Islet of Langerhans (tissue), 1 donor: ENCODE data around the gene ADCY7.

Experiments used
- FAIRE-seq: peaks from one replicate; lab custom pipeline; 2011; peaks lifted over from hg19 to GRCh38; lab: Jason Lieb, UNC

ADCY7 gene

DNA sequence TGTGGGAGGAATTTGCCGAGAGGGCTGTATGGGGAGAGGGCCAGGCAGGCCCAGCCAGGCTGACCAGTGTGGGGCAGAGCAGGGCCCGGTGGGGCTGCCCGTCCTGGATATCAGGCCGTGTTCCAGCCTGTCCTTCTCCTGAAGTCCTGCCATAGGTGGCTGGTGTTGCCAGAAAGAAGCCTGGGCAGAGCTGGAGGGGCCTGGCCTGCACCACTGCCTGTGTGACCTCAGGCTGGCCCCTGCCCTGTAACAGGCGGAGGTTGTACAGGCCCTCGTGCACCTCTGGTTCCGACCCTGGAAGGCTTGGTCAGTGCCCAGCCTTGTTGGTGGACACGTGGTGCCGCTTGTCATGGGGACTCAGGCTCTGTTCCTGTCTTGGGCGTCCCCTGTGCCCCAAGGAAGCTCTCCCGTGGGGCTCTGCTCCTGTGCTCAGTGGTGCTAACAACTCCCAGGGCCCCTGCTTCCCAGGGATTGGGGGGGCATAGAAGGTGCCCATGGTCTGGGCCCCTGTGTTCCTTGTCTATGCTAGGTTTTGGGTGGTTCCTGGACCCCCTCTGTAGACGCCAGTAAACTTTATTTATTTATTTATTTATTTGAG, 33.3 kb downstream of the ADCY7 start:
- FAIRE-seq = no peak

- no peak for FAIRE-seq
Measured at GRCh38 chr16:50300942-50301625, 34.7 kb downstream of the ADCY7 start.

DNA sequence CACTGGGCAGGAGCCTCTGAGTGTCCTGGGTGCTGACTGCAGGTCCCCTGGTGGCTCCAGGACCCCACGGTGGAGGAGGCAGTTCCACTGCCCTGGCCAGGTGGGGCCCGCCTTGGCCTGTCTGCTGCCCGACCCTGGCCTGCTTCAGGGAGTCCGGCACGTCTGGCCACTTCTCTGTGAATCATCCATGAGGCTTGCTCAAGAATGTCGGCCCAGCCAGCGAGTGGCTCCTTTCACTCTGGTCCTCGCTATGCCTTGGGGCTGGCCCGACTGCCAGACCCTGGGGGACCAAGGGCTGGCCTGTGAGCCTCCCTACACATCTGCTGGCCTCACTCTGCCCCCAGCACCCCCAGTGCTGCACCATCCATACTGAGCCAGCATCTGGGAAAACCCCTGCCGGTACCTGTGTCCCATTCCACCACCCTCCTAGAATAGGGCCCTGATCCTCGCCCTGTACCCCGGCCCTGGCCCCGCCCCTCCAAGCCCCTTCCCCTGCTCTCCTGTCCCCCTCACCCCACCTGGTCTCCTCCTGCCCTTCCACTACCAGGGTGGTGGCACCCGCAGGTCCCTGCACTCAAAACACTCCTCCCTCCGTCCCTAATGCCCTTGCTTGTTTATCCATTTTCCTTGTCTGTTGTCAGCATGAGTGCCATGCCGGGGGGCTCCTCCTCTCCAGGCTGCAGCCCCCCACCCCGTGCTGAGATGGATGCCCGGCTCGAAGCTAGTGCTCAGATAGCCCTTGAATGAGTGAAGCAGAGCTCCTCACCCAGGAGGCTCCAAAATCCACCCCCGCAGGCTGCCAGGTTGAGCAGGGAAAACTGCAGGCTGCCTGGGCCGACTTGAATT, 35.5 kb downstream of the ADCY7 start:
- FAIRE-seq = no peak

DNA sequence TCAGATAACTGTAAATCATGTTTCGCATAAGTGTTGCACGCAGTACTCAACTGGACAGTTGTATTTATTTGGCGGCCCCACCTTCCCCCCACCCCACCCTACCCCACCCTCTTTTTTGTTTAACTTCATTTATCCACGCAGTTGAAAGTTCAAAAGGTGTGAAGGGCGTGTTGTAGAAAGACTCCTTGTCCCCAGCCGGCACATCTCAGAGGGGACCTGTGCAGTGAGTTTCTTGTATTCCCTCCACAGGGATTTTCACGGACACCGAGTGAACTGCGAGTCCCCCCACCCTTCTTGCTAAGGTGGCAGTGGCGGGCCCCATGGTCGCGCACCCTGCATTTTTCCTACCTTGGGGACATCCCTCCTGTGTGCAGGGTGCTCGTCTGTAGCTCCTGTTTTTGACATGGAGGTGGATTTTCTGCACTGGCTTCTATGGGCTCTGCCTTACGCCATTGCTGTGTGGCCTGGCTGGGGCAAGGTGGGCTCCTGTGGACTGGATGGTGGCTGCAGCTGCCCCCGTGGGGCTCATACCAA, 36.2 kb downstream of the ADCY7 start:
- FAIRE-seq = no peak

DNA sequence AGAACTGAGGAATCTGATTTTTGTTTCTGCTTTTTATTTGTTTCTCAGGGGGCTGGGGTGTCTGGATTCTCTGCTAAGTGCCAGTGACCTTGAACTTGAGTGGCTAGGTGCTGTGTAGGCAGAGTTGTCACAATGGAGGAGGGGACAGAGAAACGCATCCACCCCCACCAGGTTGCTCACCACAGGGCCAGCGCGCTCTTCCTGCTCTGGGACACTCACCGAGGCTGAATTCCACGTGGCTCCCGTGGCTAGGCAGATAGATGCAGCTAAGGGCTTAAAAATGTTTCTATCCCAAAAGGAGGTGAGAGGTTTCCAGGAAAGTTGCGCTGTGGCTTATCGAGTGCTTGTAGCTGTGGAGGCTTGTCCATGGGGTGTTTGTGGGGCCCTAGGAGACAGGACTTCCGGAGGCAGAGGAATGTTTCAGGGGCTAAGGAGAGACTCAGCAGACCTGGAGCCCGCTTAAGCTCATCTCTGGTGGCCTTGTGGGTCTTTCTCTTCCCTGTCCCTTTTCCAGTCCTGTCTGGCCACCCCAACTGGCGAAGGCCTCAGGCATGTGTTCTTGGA, 36.8 kb downstream of the ADCY7 start:
- FAIRE-seq = no peak

GRCh38 chr16:50303605-50304466, 37.5 kb downstream of the ADCY7 start:
- no peak for FAIRE-seq

GRCh38 chr16:50304467-50305440, 38.4 kb downstream of the ADCY7 start:
- FAIRE-seq = no peak

DNA sequence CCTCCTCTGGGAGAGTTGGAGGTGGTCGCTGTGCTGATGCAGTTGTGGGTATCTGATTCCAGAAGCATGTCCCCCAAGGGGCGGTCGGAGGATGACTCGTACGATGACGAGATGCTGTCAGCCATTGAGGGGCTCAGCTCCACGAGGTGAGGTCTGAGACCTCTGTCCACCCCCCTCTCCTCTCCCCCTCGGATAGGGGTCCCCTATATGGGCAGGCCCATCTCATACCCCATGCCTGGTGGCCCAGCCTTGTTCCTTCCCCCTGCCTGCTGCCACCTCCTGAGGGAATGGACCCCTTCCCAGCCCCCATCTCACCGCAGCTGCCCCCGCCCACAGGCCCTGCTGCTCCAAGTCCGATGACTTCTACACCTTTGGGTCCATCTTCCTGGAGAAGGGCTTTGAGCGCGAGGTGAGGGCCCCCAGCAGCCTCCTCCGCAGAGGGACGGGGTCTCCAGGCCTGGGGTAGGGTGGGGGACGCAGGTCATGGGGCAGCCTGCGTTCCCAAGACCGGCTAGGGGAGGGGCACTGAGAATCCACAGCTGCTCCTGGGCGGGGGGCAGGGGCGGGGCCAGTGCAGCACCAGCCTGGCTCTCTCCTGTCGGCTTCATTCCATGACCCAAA, 39.2 kb downstream of the ADCY7 start:
- no peak for FAIRE-seq

DNA sequence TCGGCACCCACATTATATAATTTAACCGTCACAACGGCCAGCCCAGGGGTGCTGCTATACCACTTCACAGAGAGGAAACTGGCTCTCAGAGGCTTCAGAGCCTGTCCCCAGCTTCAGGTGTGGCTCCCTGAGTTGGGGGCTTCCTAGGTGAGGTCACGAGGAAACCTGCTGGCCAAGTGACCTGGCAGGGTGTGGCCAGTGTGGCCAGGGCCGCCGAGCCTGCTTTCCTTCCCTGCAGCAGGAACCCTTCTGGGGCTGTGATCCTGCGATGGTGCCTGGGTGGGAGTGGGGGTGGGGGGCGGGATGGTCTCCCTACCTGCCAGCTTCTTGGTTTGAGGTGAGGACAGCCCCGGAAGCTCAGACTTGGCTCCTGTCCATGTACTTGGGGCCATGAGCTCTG, 39.9 kb downstream of the ADCY7 start:
- FAIRE-seq = no peak

DNA sequence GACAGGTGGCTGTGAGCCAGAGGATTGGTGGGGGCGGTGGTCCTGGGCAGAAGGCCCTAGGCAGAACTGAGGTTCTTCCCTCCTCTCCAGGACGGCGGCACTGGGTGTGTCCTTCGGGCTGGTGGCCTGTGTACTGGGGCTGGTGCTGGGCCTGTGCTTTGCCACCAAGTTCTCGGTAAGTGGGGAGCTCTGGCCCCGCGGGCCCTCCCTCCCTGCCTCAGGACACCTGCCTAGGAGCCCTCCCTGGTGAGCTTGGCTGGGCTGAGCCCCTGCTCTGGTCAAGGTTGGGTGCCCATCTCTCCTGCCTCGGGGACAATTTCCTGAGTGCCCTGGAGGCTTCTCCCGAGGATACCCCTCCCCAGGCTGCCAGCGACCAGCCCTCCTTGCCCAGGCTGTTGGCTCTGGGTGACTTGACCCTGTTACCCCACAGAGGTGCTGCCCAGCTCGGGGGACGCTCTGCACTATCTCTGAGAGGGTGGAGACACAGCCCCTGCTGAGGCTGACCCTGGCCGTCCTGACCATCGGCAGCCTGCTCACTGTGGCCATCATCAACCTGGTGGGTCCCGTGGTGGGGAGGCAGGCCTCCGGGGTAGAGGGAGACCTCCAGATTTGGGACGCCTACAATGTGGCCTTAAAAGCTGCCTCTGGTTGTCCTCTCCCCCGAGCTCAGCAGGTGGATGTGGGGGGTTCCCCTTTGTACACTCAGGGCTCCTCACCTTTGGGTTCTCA, 42.0 kb downstream of the ADCY7 start:
- no peak for FAIRE-seq

- FAIRE-seq = no peak
Measured at GRCh38 chr16:50309156-50309526, 42.8 kb downstream of the ADCY7 start.

DNA sequence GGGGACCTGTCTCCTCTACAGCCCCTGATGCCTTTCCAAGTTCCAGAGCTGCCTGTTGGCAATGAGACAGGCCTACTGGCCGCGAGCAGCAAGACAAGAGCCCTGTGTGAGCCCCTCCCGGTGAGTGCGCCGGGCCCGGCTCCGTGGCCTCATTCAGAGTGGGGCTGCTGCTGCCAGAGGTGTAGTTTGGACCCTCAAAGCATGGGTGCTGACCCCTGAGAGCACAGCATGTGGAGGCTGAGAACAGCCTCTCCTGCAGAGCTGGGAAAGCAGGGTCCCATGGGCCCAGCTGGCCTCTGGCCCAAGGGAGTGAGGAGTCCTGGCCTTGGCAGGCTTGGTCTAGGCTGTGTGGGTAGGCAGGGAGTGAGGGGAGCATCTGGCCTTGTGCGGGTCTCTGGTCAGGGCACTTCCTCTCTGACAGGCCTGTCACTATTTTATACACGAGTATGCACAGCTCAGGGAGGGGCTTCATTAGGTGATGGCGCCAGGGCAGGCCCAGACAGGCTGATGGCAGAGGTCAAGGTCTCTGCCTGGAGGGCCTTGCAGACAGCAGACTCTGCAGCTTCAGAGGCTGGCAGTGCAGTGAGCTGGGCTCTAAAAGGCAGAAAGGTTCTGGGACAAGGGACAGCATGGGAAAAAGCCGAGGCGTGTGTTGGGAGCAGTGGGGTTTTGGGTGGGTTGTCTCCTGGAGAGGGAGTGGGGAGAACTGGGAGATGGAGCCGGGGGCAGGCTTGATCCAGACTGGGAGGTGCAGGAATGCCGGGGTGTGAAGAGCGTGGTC, 43.4 kb downstream of the ADCY7 start:
- FAIRE-seq = no peak

GRCh38 chr16:50310308-50311133, 44.2 kb downstream of the ADCY7 start:
- FAIRE-seq = no peak

GRCh38 chr16:50311134-50311528, 44.8 kb downstream of the ADCY7 start:
- no peak for FAIRE-seq

DNA sequence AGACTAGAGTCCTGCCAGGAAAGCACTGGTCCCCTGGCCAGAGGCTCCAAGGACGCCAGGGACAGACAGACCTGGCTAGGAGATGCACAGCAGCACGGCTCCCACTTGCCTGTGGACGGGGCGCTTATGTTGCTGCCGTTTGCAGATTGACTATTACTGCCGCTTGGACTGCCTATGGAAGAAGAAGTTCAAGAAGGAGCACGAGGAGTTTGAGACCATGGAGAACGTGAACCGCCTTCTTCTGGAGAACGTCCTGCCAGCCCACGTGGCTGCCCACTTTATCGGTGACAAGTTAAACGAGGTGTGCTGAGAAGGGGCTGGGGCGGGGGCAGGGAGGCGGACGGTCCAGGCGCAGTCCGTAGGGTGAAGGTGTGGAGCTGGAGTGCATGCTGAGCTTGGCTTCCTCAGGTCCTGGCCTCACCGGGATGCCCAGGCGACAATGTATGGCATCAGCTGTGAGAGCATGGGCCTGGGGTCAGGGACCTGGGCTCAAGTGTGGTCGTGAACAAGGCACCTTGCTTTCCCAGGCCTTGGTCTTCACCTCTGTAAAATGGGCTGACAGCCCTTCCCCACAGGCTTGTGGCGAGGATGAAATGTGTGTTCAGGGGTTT, 45.6 kb downstream of the ADCY7 start:
- no peak for FAIRE-seq

- FAIRE-seq = no peak
Measured at GRCh38 chr16:50313596-50314478, 47.5 kb downstream of the ADCY7 start.
